Fibroblast of the aortic adventitia (primary cell): ENCODE results near the gene CDX2. TPM values are rescaled to one million over a fixed set of nuclear protein-coding genes. Genes with fewer than 3 reads are reported as not detected.

Experiments
- DNase-seq: peaks from one replicate; pipeline ENCODE4 v3.0.0-alpha.2; 2010; ENCODE audit warnings: low read depth
- H3K4me3 ChIP-seq: 2 replicates; pipeline ENCODE4 v1.5.1; 2011; ENCODE audit warnings: low read depth, mild to moderate bottlenecking, control low read depth, low read length, moderate library complexity
- total RNA-seq: library from RNA; depleted of rRNA; stranded (reverse); fragments of >200 nt; gene quantifications from 2 replicates; pipeline ENCODE4 v1.2.3, GENCODE V29; 2012; ENCODE audit warnings: low replicate concordance
- TF ChIP-seq, protein P1 (sequence below): IDR thresholded peaks from 2 replicates; pipeline ENCODE4 v1.5.1; 2011; ENCODE audit warnings: mild to moderate bottlenecking, low read length, control low read depth, inconsistent platforms; ENCODE audit not compliant: insufficient read depth

CDX2 gene
- total RNA-seq, 1 donor = not detected

GRCh38 chr13:27973291-27973690 lies 4.2 kb upstream of the CDX2 start:
- DNase-seq = no peak
- TF ChIP-seq, protein P1, sequence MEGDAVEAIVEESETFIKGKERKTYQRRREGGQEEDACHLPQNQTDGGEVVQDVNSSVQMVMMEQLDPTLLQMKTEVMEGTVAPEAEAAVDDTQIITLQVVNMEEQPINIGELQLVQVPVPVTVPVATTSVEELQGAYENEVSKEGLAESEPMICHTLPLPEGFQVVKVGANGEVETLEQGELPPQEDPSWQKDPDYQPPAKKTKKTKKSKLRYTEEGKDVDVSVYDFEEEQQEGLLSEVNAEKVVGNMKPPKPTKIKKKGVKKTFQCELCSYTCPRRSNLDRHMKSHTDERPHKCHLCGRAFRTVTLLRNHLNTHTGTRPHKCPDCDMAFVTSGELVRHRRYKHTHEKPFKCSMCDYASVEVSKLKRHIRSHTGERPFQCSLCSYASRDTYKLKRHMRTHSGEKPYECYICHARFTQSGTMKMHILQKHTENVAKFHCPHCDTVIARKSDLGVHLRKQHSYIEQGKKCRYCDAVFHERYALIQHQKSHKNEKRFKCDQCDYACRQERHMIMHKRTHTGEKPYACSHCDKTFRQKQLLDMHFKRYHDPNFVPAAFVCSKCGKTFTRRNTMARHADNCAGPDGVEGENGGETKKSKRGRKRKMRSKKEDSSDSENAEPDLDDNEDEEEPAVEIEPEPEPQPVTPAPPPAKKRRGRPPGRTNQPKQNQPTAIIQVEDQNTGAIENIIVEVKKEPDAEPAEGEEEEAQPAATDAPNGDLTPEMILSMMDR = no peak

GRCh38 chr13:27972478-27972820 lies 3.3 kb upstream of the CDX2 start:
- no peak for DNase-seq
- H3K4me3 ChIP-seq = no peak overlapping the region
- TF ChIP-seq, protein P1 = no peak

More at GRCh38 chr13:27973291-27973690, 4.2 kb upstream of the CDX2 start:
- no peak overlapping the region for H3K4me3 ChIP-seq

- no peak overlapping the region for H3K4me3 ChIP-seq
- TF ChIP-seq, protein P1 = no peak
- DNase-seq = no peak
Measured at GRCh38 chr13:27971776-27972477, 2.8 kb upstream of the CDX2 start.

GRCh38 chr13:27971236-27971645 lies 2.1 kb upstream of the CDX2 start:
- no peak for DNase-seq
- TF ChIP-seq, protein P1 = no peak
- H3K4me3 ChIP-seq = no peak overlapping the region

GRCh38 chr13:27970382-27971235 lies 1.5 kb upstream of the CDX2 start:
- no peak overlapping the region for H3K4me3 ChIP-seq
- DNase-seq = no peak
- TF ChIP-seq, protein P1 = no peak

DNA sequence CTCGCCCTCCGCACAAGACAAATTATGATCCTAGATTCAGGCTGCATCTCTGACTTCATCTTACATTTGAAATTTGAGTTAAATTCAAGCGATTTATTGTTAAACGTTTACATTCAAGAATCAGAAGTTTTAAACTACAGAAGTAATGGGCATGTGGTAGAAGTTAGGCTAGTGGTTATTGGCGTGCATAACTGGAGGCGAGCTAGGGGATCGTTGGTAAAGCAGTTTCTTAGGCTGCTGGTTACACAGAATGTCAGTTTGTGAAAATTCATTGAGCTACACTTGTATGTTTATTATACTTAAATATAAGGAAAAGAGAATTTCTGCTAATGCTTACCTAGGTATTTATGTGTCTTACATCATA lies 733 bp upstream of the CDX2 start:
- TF ChIP-seq, protein P1 = no peak
- DNase-seq = no peak
- no peak overlapping the region for H3K4me3 ChIP-seq
